Fibroblast of lung (primary cell): ENCODE results near the gene PLCH2.

Experiments used
- CTCF ChIP-seq, 2 donors: IDR thresholded peaks in 1 of 2; conservative IDR thresholded peaks in 1 of 2; 1 replicate in 1 of 2; 2 replicates in 1 of 2; pipeline ENCODE4 v1.5.1; 2011 to 2012; ENCODE audit warnings: low read length in 2 of 2, control low read depth in 1 of 2, inconsistent platforms in 1 of 2, low read depth in 1 of 2, mild to moderate bottlenecking in 1 of 2
- EZH2 ChIP-seq: IDR thresholded peaks from 2 replicates; pipeline ENCODE4 v1.5.1; 2012; ENCODE audit warnings: low read length, control low read depth, mild to moderate bottlenecking; ENCODE audit errors: missing control alignments

DNA sequence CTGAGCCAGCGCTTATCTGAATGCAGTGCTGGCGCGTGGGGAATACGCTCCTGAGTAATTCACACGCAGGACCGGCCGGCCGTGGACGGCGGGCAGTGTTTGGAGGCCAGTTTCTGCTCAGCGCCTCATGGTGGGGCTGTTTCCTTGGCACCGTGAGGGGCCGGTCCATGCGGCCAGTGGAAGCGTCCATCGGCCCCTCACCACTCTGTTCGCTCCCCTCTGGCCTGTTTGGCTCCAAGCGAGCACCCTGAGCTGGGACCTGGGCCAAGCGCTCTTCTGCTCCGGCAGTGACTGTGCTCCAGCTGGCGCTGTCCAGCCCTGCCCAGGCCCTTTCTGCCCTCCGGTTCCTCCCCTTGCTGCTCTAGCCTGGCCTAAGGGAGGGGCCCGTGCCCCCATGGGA, 16.3 kb upstream of the PLCH2 start:
- TF ChIP-seq CTCF (conservative IDR thresholded peaks at IDR 0.05 in 1 of 2, IDR thresholded peaks at IDR 0.05 in 1 of 2; ENCODE audit: low read depth in 1 of 2, low read length in 2 of 2) (peak; percentile 13 to 53), EZH2 (no peak)
